GM20431 (cell line): ENCODE results near the gene UNC45A.

Experiments used
- in situ Hi-C: fragments of 300-500 bp; cut with MseI, MboI; formaldehyde crosslinking; loops from one replicate; pipeline ENCODE4 v1.15.0; 2020; ENCODE audit warnings: low sequenced_read_pairs; ENCODE audit not compliant: unreplicated experiment

UNC45A gene

DNA sequence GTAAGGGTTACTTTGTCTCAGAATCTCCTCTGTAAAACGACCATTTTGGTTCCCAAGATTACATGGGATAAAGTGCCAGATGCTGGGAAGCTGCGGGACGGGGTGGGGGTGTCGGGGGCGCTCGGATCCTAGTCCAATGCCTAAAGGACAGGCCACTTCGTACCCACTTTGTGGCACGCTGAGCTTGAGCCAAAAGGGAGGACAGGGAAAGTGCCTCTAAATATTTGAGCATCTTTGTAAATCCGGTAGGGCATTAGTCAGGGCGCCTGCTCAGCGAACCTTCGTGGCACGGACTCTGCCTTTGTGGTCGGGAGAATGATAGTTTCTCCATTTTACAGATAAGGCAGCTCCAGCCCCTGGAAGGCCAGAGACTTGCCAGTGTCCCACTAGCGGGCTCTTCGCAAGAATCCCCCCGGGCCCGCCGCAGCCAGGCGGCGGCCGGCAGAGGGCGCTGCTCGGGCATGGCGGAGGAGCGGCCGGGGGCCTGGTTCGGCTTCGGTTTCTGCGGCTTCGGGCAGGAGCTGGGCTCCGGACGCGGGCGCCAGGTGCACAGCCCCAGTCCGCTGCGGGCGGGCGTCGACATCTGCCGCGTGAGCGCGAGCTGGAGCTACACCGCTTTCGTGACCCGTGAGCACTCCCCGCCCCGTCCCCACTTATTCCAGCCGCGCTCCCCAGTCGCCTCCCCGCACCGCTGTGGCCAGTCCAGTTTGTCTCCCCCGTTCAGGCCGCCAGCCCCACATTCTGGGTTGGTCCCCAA is 21.4 kb downstream of the UNC45A start:
- in situ Hi-C loops: no loop called here

DNA sequence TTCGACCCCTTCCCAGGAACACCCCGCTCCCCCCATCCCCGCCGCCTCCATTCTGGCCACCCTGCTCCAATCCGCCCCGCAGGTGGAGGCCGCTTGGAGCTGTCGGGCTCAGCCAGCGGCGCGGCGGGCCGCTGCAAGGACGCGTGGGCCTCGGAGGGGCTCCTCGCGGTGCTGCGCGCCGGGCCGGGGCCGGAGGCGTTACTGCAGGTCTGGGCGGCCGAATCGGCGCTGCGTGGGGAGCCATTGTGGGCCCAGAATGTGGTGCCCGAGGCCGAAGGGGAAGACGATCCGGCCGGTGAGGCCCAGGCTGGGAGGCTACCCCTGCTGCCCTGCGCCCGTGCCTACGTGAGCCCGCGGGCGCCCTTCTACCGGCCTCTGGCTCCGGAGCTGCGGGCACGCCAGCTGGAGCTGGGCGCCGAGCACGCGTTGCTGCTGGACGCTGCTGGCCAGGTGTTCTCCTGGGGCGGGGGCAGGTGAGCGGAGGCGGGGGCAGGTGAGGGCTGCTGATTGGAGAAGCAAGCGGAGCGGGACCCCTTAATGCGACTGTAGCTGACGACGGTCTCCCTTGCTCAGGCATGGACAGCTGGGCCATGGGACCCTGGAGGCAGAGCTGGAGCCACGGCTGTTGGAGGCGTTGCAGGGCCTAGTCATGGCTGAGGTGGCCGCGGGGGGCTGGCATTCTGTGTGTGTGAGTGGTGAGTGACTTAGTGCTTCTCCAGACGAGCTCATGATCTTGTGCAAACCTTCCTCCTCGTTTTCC is 22.1 kb downstream of the UNC45A start:
- in situ Hi-C loops: no loop called here

DNA sequence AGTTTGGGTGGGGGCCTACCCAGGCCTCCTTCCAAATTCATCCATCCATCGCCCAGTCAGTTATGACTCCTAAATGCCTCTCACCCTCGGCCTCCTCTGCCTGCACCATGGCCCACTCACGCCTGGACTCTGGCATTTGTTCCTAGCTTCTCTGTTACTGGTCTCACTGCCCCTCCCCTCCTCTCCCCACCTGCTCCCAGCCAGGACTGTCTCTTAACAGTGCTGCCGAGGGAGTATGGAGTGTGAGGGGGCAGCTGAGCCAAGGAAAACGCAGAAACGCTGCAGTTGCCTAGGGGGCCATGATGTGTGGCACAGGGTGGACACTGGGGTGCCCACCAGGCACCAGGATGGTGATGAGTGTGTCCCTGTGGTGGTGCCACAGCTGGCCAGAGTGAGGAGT is 22.7 kb downstream of the UNC45A start:
- in situ Hi-C loops: no loop called here

DNA sequence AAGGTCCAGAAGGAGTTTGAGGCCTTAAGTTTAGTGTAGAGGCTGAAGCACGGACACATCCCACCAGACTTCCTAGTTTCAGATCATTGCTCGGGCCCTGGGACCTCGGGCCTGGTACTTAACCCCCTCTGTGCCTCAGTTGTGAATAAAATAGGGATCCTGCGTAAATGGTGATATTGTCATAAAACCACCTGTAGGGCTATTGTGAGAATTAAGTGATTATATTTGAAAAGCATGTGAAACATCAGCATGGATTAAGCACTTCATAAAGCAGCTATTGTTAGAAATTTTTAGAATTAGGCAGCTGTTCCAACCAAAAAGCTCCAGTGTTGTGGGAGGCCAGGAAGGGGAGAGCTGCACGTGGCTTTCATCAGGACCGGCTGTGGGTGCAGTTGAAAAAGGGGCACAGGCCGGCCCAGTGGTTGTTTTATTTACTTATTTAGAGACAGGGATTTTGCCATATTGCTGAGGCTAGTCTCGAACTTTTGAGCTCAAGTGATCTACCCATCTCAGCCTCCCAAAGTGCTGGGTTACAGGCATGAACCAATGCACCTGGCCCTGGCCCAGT is 24.0 kb downstream of the UNC45A start:
- in situ Hi-C loops: no loop called here

DNA sequence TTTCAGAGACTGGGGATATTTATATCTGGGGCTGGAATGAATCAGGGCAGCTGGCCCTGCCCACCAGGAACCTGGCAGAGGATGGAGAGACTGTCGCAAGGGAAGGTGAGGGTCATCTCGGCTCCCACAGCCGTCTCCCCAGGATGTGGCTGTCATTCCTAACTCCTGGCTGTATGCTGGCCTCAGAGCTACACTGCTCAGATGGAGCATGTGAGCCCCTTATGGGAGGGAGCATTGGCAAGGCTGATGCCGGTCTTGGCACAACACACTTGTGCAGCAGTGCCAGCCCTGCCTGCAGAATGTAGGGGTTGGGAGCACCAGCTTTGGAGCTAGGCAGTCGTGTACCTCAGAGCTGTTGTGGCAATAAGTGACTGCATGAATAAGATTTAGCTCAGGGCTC is 24.8 kb downstream of the UNC45A start:
- in situ Hi-C loops: no loop called here

DNA sequence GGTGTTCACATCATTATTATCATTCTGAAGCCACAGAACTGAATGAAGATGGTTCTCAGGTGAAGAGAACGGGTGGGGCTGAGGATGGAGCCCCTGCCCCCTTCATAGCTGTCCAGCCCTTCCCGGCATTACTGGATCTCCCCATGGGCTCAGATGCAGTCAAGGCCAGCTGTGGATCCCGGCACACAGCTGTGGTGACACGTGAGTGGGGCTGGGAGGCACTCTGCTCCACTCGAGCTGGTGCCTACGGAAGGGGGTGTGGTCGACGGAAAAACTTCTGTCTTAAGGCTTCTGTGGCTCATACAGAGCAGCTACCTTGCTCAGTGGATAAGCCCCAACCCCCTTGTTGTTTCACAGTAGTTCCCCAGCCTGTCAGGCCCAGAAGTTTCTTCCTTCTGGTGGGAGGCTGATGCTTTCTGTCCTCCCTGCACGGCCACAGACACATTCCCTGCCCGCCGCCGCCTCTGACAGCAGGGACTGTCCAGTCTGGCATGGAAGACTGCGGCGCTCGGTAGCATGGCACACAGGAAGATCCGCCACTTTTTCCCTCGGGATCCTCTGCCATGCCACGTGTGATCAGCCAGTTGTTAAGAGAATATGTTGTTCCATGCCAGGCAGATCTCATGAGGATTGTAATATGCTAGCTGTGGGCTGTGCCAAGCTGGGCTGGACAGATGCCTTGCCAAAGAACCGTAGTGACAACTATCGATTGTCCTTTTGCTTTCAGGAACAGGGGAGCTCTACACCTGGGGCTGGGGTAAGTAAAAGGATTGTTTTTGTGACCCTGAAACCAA is 25.4 kb downstream of the UNC45A start:
- in situ Hi-C loops: no loop called here

DNA sequence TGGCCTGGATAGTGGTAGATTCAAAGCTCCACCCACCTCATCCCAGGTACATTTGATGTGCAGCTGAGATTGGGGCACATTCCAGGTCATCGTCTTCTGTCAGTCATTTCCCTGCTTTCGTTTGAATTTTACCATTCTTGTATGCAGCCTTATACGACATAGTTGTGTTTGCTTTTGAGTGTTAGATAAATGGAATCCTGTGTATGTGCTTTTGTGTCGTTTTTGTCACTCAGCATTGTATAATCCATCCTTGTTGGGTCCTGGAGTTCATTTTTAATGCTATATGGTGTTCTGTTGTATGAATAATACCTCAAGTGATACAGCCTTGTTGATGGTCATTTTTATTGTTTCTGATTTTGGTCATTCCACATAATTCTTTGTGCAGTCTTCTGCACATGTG is 26.9 kb downstream of the UNC45A start:
- in situ Hi-C loops: no loop called here

DNA sequence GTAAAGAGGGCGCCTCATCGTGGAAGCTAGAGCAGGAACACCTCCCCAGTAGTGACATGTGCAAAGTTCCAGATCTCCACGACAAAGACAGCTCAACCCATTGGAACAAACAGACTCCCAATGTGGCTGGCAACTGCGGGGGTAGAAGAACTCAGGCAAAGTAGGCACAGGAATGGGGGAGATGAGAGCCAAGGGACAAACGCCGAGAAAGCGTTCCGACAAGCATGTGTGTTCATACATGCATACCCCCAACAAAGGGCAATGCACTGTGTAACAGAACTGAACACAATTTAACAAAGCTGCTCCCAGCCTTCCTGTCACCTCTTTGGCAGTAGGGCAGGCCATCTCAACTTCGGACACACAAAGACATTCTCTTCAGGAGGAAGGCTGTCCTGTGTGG is 31.2 kb downstream of the UNC45A start:
- in situ Hi-C loops: no loop called here

DNA sequence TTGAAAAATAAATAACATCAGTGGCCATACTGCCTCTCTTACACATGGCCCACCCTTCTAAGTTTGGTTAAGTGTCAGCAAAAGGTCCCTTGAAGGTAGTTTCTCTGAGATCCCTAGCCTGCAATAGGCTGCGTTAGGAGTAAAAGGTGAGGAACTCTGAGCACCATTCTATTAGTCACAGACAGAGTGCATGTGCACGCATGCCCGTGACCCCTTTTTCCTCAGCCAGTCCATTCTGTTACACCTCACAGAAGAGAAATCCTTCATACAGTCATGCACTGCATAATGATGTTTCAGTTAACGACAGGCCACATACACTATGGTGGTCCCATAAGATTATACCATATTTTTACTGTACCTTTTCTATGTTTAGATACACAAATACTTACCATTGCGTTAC is 32.1 kb downstream of the UNC45A start:
- in situ Hi-C loops: no loop called here

DNA sequence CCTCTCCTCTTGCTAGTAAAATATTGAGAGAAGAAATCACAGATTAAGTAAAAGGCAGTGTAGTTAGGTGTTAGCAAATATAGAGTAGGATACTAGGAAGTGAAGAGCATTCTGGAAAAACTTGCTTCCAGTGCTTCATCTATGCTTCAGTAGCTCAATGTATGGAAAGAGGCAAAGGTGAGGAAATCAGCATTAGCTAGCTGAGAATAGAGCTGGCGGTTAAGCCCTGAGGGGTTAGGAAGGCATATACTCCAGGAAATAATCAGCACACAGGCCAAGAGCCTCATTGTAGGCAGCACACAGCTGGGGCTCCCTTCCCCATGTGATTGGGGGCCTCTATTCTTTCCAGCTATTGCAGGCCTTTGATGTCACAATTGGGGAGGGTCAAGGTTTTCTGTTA is 33.3 kb downstream of the UNC45A start:
- in situ Hi-C loops: no loop called here

DNA sequence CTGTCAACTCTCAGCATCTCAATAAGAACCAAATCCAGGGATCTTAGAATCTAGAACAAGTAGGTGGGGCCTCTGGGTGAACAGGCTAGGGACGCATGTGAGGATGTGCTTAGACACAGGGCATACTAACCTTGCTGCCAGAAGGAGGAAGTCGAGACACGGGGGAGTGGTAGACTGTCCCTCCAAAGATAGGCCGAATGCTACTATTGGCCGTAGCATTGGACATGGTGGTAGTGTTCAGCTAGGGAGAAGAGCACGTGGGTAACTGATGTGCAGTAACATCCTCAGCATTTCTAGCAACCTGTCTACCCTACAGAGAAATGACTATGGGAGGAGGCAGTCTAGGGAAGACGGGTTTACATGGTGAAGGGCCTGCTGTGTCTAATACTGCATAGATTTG is 35.2 kb downstream of the UNC45A start:
- in situ Hi-C loops: no loop called here

DNA sequence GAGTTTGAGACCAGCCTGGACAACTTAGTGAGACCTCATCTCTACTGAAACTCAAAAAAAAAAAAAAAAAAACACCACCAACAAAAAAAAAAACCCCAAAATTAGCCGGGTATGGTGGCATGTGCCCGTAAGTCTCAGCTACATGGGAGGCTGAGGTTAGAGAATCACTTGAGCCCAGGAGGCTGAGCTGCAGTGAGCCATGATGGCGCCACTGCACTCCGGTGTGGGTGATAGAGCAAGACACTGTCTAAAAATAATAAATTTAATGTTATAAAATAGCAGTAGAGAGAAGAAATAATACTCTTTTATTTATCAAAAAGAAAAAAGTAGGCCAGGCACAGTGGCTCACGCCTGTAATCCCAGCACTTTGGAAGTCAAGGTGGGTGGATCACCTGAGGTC is 37.0 kb downstream of the UNC45A start:
- in situ Hi-C loops: no loop called here

DNA sequence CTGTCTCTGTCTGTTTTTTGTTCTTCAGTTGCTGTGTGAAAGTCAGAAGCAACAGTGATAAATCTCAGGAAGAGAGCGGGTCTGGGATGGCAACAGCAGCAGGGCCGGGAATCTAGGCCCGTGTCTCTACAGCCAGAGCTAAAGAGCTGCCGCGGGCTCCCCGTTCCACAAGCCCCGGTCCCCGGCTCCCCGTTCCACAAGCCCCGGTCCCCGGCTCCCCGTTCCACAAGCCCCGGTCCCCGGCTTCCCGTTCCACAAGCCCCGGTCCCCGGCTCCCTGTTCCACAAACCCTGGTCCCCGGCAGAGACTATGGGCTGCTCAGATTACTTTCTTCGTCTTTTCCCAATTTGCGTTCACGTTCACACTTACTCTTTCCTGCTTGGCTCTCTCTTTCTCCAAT is 39.1 kb downstream of the UNC45A start:
- in situ Hi-C loops: no loop called here

DNA sequence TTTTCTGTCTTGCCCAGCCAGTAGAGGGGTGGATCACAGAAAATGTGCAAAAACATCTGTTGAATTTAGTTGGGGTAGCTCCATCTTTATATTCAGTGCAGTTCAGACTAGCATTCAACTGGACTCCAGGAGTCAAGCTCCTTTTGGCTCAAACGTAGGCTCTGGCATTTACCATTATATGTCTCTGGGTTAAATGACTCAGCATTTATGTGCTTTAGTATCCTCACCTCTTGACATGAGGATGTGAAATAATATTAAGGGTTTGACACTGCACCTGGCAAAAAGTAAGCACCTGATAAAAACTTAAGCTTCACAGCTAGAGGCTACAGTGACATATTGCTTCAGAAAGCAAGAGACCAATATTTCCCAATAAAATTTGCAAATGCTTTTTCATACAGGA is 44.5 kb downstream of the UNC45A start:
- in situ Hi-C loops: no loop called here

DNA sequence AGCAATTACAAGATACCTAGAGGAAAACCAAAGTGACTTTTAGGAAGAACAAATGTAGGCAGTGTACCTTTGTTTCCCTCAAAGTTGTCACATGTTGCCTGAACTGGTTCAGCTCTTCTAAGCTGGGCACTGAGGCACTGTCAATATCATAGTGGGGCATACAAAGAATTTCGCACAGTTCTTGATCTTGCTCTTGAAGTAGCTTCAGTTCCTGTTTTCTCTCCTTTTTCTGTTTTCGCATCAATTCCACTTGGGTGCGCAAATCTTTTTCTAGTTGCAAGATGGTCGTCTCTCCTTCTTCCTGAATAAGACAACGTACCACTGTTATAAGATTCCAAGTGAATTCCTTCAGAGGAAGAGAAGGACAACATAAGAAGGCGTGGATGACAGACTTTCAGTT is 46.6 kb downstream of the UNC45A start:
- in situ Hi-C loops: no loop called here

DNA sequence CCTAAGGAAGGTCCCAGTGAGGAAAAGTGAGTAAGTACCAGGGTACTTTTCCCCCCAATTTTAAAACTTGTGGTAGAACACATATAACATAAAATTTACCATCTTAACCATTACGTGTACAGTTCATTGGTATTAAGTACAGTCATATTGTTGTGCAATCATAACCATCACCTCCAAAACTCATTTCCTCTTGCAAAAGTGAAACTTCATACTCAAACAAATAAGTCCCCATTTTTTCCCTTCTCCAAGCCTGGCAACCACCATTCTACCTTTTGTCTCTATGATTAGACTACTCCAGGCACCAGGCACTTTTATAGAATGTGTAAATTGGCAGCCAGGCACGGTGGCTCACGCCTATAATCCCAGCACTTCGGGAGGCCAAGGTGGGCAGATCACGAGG is 47.0 kb downstream of the UNC45A start:
- in situ Hi-C loops: no loop called here

DNA sequence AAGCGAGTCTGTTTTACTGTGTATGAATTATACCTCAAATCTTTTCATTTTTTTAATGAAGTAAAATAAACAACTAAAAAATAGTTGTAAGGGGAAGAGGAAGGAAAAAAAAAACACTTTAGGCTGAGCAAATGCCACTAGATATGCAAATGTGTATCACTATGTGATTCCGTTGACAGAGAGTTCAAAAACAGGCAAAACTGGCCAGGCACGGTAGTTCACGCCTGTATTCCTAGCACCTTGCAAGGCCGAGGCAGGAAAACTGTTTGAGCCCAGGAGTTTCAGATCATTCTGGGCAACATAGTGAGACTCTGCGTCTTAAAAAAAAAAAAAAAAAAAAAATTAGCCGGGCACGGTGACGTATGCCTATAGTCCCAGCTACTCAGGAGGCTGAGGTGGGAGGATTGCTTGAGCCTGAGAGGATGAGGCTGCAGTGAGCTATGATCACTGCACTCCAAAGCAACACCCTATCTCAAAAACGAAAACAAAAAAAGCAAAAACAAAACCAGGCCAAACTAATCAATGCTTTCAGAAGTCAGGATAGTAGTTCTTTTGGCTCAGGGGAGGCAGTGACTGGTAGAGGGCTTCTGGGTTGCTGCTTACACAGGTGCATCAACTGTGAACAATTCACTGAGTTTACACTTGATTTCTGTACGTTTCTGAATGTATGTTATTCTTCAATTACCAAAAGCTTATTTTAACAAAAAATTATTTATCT is 51.9 kb downstream of the UNC45A start:
- in situ Hi-C loops: no loop called here

DNA sequence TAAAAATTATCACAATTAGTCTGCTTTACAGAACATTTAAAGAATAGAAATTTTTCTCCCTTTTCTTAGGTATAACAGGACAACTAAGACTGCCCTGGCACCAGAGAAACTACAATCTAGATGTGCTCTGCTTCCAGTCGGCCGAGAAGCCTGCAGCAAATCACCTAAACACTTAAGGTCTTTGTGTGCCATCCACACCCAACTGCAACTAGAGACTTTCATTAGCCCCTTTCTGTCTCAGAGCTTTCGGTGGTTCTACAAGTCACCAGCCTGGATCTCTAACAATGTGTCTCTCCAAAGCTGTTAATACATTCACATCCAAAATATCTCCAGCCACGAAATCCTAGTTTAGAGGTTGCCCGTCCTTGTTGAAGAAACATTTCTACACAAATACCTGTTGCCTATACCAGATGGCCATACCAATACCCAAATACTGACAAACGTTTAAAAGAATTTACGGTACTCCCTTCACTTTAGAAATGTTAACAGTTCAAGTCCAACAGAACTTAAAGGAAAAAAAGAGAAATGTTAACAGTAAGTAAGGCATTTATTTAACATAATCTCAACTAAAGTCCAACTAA is 52.6 kb downstream of the UNC45A start:
- in situ Hi-C loops: no loop called here

DNA sequence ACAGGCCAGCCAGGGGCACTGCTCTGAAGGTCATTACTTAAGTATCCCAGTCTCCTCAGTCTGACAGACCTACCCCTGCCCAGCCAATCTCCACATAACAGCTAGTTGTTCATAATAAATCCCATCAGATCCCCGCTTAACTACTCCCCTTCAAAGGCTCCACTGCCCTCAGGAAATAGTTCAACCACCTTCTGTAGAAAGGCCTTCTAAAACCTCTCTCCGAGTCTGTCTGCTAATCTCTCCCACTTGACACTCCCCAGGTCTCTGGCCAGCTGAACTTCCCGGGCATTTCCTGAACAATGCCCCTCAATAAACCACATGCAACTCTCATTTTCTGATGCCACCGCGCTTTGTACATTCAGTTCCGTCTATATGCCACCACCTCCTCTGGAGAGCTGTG is 53.2 kb downstream of the UNC45A start:
- in situ Hi-C loops: no loop called here
